T47D (cell line): ENCODE data around the gene BAX.

Experiments used
- DNase-seq, 2 experiments: peaks; one replicate each; pipeline versions ENCODE4 v3.0.0 to v3.0.0-alpha.2; 2011 to 2012; ENCODE audit warnings: low read depth in 1 of 2, low spot score in 1 of 2
- JUND ChIP-seq: IDR thresholded peaks from 2 replicates; pipeline ENCODE4 v1.6.1; 2012; ENCODE audit warnings: low read depth
- in situ Hi-C: cut with HindIII; loops from 2 replicates; pipeline ENCODE4 v1.10.0; 2016; ENCODE audit warnings: low sequenced_read_pairs, low pct_unique_long_range_greater_than_20kb

Gene BAX

DNA sequence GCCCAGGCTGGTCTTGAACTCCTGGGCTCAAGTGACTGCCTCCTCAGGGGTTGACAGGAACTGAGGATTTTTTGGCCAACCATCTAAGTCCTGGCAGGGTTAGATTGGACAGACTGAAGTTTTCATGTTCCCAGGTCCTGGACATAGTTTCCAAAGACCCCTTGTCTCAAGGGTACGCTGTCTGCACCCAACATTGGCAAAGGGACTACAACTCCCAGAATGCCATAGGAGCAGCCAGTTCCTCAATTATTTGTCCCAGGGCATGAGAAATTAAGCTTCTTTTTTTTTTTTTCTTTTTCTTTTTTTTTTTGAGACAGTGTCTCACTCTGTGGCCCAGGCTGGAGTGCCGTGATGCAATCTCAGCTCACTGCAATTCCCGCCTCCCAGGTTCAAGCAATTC lies 31.5 kb downstream of the BAX start:
- DNase-seq: no peak
- no peak for TF ChIP-seq JUND
- in situ Hi-C loops: no loop called here

DNA sequence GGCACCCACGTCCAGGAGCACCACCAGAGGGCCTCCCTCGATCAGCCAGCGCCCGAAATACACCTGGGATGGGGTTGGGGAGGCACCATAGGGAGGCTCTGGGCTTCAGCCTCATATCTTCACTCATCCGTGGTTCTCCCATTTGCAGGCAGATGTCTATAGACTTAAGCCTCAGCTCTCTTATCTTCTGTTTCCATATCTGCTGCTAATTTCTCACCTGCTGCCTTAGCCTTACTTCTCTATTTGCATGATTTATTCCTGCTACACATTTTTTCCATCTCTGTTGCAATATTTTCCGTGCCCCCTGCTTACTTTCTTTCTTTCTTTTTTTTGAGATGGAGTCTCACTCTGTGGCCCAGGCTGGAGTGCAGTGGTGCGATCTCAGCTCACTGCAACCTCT lies 32.6 kb downstream of the BAX start:
- in situ Hi-C loops: no loop called here
- DNase-seq: no peak

DNA sequence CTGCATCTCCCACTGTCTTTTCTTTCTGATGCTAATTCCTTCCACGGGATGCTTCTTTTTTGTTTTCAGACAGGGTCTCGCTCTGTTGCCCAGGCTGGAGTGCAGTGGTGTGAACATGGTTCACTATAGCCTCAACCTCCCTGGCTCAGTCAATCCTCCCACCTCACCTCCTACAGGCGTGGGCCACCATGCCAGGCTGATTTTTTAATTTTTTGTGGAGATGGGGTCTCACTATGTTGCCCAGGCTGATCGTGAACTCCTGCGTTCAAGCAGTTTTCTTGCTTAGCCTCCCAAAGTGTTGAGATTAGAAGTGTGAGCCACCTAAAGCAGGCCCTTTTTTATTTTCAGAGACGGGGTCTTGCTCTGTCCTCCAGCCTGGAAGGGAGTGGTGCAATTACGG lies 33.6 kb downstream of the BAX start:
- no peak for DNase-seq
- in situ Hi-C loops: no loop called here
- no peak for TF ChIP-seq JUND

More for the DNA sequence above, 32.6 kb downstream of the BAX start:
- TF ChIP-seq JUND: no peak

DNA sequence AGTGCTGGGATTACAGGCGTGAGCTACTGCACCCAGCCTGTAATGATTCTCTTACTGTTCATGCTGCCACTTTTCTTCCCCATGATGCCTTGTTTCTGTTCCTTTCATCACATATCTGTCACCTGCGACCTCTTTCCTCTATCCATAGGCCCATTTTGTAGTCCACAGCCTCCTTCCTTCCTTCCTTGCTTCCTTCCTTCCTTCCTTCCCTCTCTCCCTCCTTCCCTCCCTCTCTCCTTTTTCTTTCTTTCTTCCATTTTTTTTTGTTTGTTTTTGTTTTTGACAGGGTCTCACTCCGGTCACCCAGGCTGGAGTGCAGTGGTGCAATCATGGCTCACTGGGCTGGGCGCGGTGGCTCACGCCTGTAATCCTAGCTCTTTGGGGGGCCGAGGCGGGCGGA lies 34.2 kb downstream of the BAX start:
- no peak for TF ChIP-seq JUND

DNA sequence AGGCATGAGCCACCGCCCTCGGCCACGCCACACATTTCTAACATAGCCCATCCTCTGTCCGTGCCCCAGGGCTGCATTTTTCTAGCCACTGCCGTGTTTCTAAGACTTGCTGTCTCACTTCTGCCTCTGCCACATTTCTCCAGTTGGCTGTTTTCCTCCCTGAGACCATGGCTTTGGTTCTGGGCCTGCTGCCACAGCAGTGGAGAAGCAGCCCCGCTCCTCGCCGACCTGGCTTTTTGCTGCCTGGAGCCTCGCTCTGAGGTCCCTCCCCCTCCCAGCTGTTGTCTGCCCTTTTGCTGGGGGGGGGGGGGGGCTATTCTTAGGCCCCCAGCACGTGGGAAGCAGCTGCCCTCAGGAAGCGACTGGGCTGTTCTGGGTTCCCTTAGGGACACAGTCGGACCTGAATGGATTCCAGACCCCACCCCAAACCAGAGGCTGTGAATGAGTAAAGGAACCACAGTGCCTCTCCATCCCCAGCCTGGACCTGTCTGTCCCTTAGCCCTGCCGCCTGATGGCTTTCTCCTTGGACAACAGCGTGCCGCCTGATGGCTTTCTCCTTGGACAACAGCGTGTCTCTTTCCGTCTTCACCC lies 35.1 kb downstream of the BAX start:
- TF ChIP-seq JUND: no peak
- DNase-seq: no peak
- in situ Hi-C loops: no loop called here

More for the DNA sequence above, 34.2 kb downstream of the BAX start:
- no peak for DNase-seq
- in situ Hi-C loops: no loop called here

DNA sequence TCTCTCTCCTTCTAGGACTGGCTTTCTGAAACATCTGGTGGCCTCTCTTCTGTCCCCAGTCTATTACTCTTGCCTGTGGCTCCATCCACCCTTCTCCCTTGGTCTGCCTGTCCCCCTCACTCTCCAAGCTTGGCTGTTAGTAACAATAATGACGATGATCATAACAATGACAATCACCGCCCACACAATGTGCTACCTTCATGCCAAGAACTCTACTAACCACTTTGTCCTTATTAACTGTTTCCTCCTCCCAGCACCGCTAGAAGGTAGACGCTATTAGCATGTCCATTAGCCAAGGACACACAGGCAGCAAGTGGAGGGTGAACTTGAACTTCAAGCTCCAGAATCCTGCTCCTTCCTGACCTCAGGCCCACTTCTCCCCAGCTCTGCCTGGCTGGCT lies 35.7 kb downstream of the BAX start:
- DNase-seq: no peak
- no peak for TF ChIP-seq JUND
- in situ Hi-C loops: no loop called here

DNA sequence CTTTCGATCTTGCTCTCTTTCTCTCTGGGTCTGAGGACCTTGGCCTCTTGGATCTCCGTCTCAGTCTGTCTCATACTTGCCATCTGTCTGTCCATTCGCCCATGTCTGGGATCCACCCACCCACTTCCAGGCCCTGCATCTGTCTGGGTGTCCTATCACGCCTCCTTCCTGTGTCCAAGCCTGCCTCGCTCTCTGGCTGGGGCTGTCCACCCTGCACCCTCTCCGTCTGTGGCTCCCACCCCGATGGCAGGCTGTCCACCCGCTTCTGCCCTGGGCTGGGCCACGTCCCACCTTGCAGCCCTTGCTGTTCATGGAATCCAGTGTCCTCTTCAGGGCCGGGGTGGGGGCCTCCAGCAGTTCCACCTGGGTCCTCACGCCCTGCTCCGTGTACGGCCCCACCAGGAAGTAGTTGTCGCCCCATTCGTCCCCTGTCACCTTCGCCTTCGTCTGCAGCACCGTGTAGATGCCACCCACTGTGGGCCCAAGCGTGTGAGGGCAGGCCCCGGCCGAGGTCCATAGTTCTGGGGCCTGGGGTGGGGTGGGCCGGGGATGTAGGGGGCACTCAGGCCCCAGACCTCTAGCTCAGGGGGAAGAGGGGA lies 36.4 kb downstream of the BAX start:
- in situ Hi-C loops: no loop called here
- no peak for DNase-seq
- TF ChIP-seq JUND: no peak

- in situ Hi-C loops: no loop called here
- no peak for TF ChIP-seq JUND
- DNase-seq: peak; percentile 62 to 74
Observed at GRCh38 chr19:48991873-48992580, 37.4 kb downstream of the BAX start.

- in situ Hi-C loops: no loop called here
- TF ChIP-seq JUND: no peak
- no peak for DNase-seq
Observed at GRCh38 chr19:48992581-48993174, 38.0 kb downstream of the BAX start.

DNA sequence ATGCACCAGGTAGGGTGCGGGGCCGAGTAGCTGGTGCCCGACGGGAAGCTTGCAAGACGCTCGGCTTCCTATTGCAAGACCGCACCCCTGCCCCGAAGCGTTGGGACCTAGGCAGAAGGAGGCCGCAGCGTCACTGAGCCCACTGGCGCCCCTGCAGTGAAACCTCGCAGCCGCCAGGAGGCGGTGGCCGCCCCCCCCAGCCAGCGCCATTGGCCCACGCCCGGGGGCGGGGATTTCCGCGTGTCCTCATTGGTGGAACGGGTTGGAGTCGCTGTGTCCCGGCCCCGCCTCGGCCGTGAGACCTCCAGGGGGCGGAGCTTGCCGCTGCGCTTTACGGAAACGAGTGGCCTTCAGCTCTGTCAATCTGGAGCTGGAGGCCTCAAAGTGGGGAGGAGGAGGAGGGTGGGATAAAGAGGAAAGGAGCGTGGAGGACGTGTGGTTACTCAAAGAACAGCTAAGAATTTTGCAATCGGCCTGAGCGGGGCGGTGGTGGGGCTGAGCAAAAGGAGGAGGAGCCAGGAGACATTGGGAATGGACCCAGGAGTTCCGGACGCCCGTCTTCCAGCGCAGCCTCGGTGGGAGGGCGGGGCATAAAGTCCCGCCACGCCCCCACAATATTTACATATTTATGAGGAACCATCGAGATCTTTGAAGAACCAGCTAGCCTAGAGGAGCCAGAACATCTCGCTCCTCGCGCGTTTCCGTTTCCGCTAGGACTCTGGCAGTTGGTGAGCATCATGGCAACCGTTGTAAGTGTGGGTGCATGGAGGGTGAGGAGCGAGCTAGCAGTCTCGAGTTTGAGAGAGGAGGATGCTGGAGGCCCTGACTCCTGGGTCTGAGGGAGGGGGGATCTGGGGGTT lies 38.7 kb downstream of the BAX start, which contains the start of the genes GYS1 and RUVBL2:
Gene GYS1, minus strand, starts transcription at position 135 of the 860 bp plus-strand sequence. CDS start 197 bp downstream, outside the sequence.
Gene RUVBL2, plus strand, starts transcription at position 713 of the 860 bp plus-strand sequence. Its CDS starts 25 bp downstream, at position 738.
- peak; percentile 92 to 99 for DNase-seq
- TF ChIP-seq JUND: no peak
- in situ Hi-C loops: no loop called here

- no peak for DNase-seq
- TF ChIP-seq JUND: no peak
- in situ Hi-C loops: no loop called here
Observed at GRCh38 chr19:48994035-48994386, 39.3 kb downstream of the BAX start.

DNA sequence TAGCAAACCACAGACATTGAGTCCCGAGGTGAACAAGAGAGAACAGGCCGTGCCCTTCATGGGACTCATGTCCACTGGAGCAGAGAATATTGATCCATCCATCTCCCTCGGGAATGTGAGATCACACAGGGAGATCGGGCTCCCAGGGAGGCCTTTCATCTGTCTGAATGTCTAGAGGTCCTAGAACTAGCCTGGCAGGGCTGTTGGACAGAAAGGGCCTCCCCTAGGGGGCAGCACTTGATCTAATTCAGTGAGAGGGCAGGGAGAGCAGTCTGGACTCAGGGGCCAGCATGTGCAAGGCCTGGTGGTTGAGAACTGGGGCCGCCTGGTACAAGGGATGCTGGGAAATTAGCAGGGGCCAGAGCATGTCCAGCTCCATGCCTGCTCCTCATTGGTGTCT lies 43.3 kb downstream of the BAX start:
- in situ Hi-C loops: no loop called here
- DNase-seq: peak in 1 of 2 experiments; percentile 71
- TF ChIP-seq JUND: no peak
